ENCODE measurements around the gene USP34. TPM values are rescaled to one million over a fixed set of nuclear protein-coding genes. Genes with fewer than 3 reads are reported as not detected.

The USP34 gene
- total and polyA plus RNA-seq, 2 of the 4 experiments (the other 2 are of a cell fraction): 34.7 to 128 TPM

- intact Hi-C loops (cut with micrococcal nuclease): no loop called here
- Histone ChIP-seq H2BK15ac (ENCODE audit: low read depth, low read length) (no peak overlapping the region), H4K5ac (ENCODE audit: low read depth, low read length) (no peak overlapping the region), H3K4ac (ENCODE audit: low read depth, low read length) (peak overlapping the region; percentile 13; the same call in 1 of the 2 replicates), H3K9ac (ENCODE audit: low read depth, low read length) (no peak overlapping the region), H4K8ac (ENCODE audit: low read depth in 2 of 2, low read length in 2 of 2) (peak overlapping the region; percentile 24 to 34; a peak in 1 of 4 replicates), H2AK5ac (ENCODE audit: low read depth, low read length) (peak overlapping the region; percentile 32; the same call in 1 of the 2 replicates), H3K14ac (replicated peaks; ENCODE audit: low read depth, low read length) (peak overlapping the region; percentile 49), H3K9me3 (ENCODE audit: control insufficient read depth, insufficient read depth, low read length) (no peaks in the 10 kb centered on the region), H3K18ac (ENCODE audit: low read depth, low read length) (no peak overlapping the region), H2BK20ac (ENCODE audit: low read depth, low read length) (no peak overlapping the region), H3K23ac (ENCODE audit: low read depth, low read length) (peak overlapping the region; percentile 70), H3K27me3 (ENCODE audit: control insufficient read depth, insufficient read depth, low read length) (no peaks in the 10 kb centered on the region), H4K91ac (ENCODE audit: insufficient read depth, low read depth, low read length) (no peak overlapping the region), H3K56ac (ENCODE audit: extremely low read depth, insufficient read depth, low read length) (no peak overlapping the region), H3K27ac (ENCODE audit: insufficient read depth, low read length) (peak overlapping the region; percentile 23; the same call in 1 of the 2 replicates), H2AK9ac (replicated peaks; ENCODE audit: low read depth, low read length, poor library complexity) (peak overlapping the region; percentile 80), H3K36me3 (ENCODE audit: control insufficient read depth, insufficient read depth, low read length) (peaks cover 50% of the 10 kb centered on the region), H2AFZ (replicated peaks; ENCODE audit: low read length, poor library complexity) (peak overlapping the region; percentile 1), H2BK5ac (ENCODE audit: low read depth, low read length, poor library complexity, severe bottlenecking) (no peak overlapping the region), H4K20me1 (ENCODE audit: insufficient read depth, low read length) (peaks cover 8% of the 10 kb centered on the region; the same call in 1 of the 2 replicates), H2BK120ac (ENCODE audit: low read depth, low read length) (no peak overlapping the region), H3K4me3 (ENCODE audit: insufficient read depth, low read depth, low read length) (no peak overlapping the region), H3K4me1 (ENCODE audit: control insufficient read depth, insufficient read depth, low read length) (peaks cover 28% of the 10 kb centered on the region), H3K4me2 (ENCODE audit: low read depth, low read length) (peak overlapping the region; percentile 48; the same call in 1 of the 2 replicates), H3K79me1 (ENCODE audit: low read depth in 1 of 2, low read length in 2 of 2) (peaks cover 49 to 76% of the 10 kb centered on the region in 2 experiments), H3K9me1 (ENCODE audit: insufficient read depth, low read length) (peaks cover 28% of the 10 kb centered on the region)
- no TSS peak for BruUV-seq (replicated peaks)
- no peak for ATAC-seq (ENCODE audit: low read depth)
- in situ Hi-C loops (cut with MboI; ENCODE audit: low sequenced_read_pairs): no loop called here
- ChIA-PET POLR2A (ENCODE audit: unreplicated experiment) (no interaction called here), CTCF (no interaction called here)
- no peak for DNase-seq
- dilution Hi-C loops (cut with HindIII; ENCODE audit: low sequenced_read_pairs, unreplicated experiment): no loop called here
- 80% methylated on average over 3 of the region's 10 CpGs; no CpG with 5 or more reads in 1 of the 2 experiments for WGBS, 2 experiments (ENCODE audit: extremely low coverage in 2 of 2, insufficient read length in 1 of 2)
- TF ChIP-seq MAFK (IDR thresholded peaks at IDR 0.05; ENCODE audit: low read depth, low read length): no peak
- no peak for TF ChIP-seq FOS (IDR thresholded peaks at IDR 0.05; ENCODE audit: low read depth, low read length)
- TF ChIP-seq POLR2A (IDR thresholded peaks at IDR 0.05; ENCODE audit: low read depth, low read length): no peak
- no peak for TF ChIP-seq MAZ (IDR thresholded peaks at IDR 0.05; ENCODE audit: borderline replicate concordance, low read depth, low read length)
- no peak for TF ChIP-seq NFE2L2 (IDR thresholded peaks at IDR 0.05; ENCODE audit: low read depth, low read length)
- TF ChIP-seq MXI1 (IDR thresholded peaks at IDR 0.05; ENCODE audit: borderline replicate concordance, low read depth, low read length): no peak
- no peak for TF ChIP-seq CTCF (conservative IDR thresholded peaks at IDR 0.05; ENCODE audit: low read depth, low read length)
- TF ChIP-seq CHD1 (IDR thresholded peaks at IDR 0.05; ENCODE audit: low read depth, low read length): no peak
- no peak for TF ChIP-seq RAD21 (IDR thresholded peaks at IDR 0.05; ENCODE audit: low read length)
- TF ChIP-seq RCOR1 (IDR thresholded peaks at IDR 0.05; ENCODE audit: insufficient replicate concordance, low read length): no peak
Measured at GRCh38 chr2:61181382-61182058, 289.4 kb downstream of the USP34 start.

All from IMR-90 (cell line).